ENCODE measurements around the gene TEDC1. TPM values are rescaled to one million over a fixed set of nuclear protein-coding genes. Genes with fewer than 3 reads are reported as not detected.

Gene TEDC1
- total RNA-seq, 1 experiment from 2014 or later = 17.6 TPM

DNA sequence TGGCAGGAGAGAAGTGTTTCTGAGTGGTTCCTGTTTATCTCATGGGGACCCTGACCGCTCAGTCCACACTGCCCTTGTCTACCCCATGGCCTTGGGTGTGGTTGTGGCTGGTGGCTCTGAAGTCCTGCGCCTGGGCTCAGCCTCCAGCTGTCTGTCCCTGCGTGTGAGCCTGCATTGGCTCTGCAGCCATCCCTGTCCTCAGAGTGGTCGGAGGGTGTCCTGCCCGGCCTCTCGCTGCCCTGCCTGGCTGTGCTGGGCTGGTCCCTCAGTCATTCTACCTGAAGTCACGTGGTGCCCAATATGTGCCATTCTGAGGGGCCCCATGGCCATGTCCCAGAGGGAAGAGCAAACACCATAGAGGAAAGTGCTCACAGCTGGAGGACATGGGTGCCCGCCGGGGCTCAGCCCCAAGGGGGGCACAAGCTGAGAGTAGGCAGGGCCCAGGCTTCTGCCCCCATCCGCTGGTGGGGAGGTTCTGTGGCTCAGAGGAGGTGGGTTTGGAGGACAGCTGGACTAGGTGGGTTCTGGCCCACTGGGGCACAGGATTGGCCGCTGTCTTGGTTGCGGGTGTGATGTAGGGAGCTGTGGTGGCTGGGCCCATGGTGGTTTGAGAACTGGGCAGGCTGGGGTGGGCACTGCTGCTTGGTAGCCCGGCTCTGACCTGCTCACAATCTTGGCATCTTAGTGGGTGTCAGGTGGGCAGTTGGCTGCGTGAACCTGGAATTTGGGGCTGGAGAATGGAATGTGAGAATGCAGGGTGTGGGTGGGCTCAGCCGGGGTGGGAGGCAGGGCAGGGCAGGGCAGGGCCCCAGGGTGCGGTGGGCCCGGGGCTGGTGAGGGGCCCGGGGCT lies 11.6 kb downstream of the TEDC1 start:
- CTCF ChIA-PET = interaction anchor here (0.6 kb wide), 1 partner anchor 17 kb away, joined by 3 read pairs; no protein-coding TSS in a partner anchor
- no peak overlapping the region for H3K4me3 Mint-ChIP-seq (ENCODE audit: unreplicated experiment)
- no peaks in the 10 kb centered on the region for H3K9me3 Mint-ChIP-seq (ENCODE audit: unreplicated experiment)
- no peaks in the 10 kb centered on the region for H3K4me1 Mint-ChIP-seq (ENCODE audit: insufficient read depth, unreplicated experiment)
- TF ChIP-seq, protein P1, sequence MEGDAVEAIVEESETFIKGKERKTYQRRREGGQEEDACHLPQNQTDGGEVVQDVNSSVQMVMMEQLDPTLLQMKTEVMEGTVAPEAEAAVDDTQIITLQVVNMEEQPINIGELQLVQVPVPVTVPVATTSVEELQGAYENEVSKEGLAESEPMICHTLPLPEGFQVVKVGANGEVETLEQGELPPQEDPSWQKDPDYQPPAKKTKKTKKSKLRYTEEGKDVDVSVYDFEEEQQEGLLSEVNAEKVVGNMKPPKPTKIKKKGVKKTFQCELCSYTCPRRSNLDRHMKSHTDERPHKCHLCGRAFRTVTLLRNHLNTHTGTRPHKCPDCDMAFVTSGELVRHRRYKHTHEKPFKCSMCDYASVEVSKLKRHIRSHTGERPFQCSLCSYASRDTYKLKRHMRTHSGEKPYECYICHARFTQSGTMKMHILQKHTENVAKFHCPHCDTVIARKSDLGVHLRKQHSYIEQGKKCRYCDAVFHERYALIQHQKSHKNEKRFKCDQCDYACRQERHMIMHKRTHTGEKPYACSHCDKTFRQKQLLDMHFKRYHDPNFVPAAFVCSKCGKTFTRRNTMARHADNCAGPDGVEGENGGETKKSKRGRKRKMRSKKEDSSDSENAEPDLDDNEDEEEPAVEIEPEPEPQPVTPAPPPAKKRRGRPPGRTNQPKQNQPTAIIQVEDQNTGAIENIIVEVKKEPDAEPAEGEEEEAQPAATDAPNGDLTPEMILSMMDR (IDR thresholded peaks at IDR 0.05; ENCODE audit: unreplicated experiment) = no peak
- no peak for DNase-seq (ENCODE audit: unreplicated experiment)
- H3K36me3 Mint-ChIP-seq (ENCODE audit: insufficient read depth, unreplicated experiment) = peaks cover 13% of the 10 kb centered on the region
- peaks cover 7% of the 10 kb centered on the region for H3K27me3 Mint-ChIP-seq (ENCODE audit: insufficient read depth, unreplicated experiment)
- intact Hi-C loops (cut with micrococcal nuclease) = no loop called here
- no peak overlapping the region for H3K27ac Mint-ChIP-seq (ENCODE audit: low read depth, unreplicated experiment)
- POLR2A ChIA-PET = interaction anchor here (0.8 kb wide), 1 partner anchor 9 kb away, joined by 3 read pairs; no protein-coding TSS in a partner anchor
- BruUV-seq (replicated peaks) = no TSS peak

GRCh38 chr14:105503296-105503640 lies 12.2 kb downstream of the TEDC1 start:
- H3K4me3 Mint-ChIP-seq (ENCODE audit: unreplicated experiment) = no peak overlapping the region
- CTCF ChIA-PET = no interaction called here
- peaks cover 13% of the 10 kb centered on the region for H3K36me3 Mint-ChIP-seq (ENCODE audit: insufficient read depth, unreplicated experiment)
- peaks cover 13% of the 10 kb centered on the region for H3K27me3 Mint-ChIP-seq (ENCODE audit: insufficient read depth, unreplicated experiment)
- no peak for DNase-seq (ENCODE audit: unreplicated experiment)
- no peaks in the 10 kb centered on the region for H3K4me1 Mint-ChIP-seq (ENCODE audit: insufficient read depth, unreplicated experiment)
- POLR2A ChIA-PET = interaction anchor here (0.8 kb wide), 1 partner anchor 8 kb away, joined by 3 read pairs; no protein-coding TSS in a partner anchor
- H3K27ac Mint-ChIP-seq (ENCODE audit: low read depth, unreplicated experiment) = no peak overlapping the region
- TF ChIP-seq, protein P1 (IDR thresholded peaks at IDR 0.05; ENCODE audit: unreplicated experiment) = no peak
- intact Hi-C loops (cut with micrococcal nuclease) = no loop called here
- no TSS peak for BruUV-seq (replicated peaks)
- no peaks in the 10 kb centered on the region for H3K9me3 Mint-ChIP-seq (ENCODE audit: unreplicated experiment)

GRCh38 chr14:105503935-105504692 lies 13.1 kb downstream of the TEDC1 start:
- POLR2A ChIA-PET = no interaction called here
- CTCF ChIA-PET = interaction anchor here (0.7 kb wide), 1 partner anchor 24 kb away, joined by 3 read pairs; no protein-coding TSS in a partner anchor
- no peak overlapping the region for H3K27ac Mint-ChIP-seq (ENCODE audit: low read depth, unreplicated experiment)
- H3K9me3 Mint-ChIP-seq (ENCODE audit: unreplicated experiment) = no peaks in the 10 kb centered on the region
- intact Hi-C loops (cut with micrococcal nuclease) = no loop called here
- no peak for DNase-seq (ENCODE audit: unreplicated experiment)
- H3K27me3 Mint-ChIP-seq (ENCODE audit: insufficient read depth, unreplicated experiment) = peaks cover 22% of the 10 kb centered on the region
- H3K36me3 Mint-ChIP-seq (ENCODE audit: insufficient read depth, unreplicated experiment) = peaks cover 13% of the 10 kb centered on the region
- H3K4me3 Mint-ChIP-seq (ENCODE audit: unreplicated experiment) = no peak overlapping the region
- H3K4me1 Mint-ChIP-seq (ENCODE audit: insufficient read depth, unreplicated experiment) = no peaks in the 10 kb centered on the region
- BruUV-seq (replicated peaks) = no TSS peak
- TF ChIP-seq, protein P1 (IDR thresholded peaks at IDR 0.05; ENCODE audit: unreplicated experiment) = no peak

GRCh38 chr14:105505101-105505500 lies 14.1 kb downstream of the TEDC1 start:
- H3K36me3 Mint-ChIP-seq (ENCODE audit: insufficient read depth, unreplicated experiment) = peaks cover 9% of the 10 kb centered on the region
- intact Hi-C loops (cut with micrococcal nuclease) = no loop called here
- peaks cover 24% of the 10 kb centered on the region for H3K27me3 Mint-ChIP-seq (ENCODE audit: insufficient read depth, unreplicated experiment)
- DNase-seq (ENCODE audit: unreplicated experiment) = no peak
- CTCF ChIA-PET = interaction anchor here (0.7 kb wide), 1 partner anchor 25 kb away, joined by 3 read pairs; no protein-coding TSS in a partner anchor
- POLR2A ChIA-PET = no interaction called here
- H3K4me1 Mint-ChIP-seq (ENCODE audit: insufficient read depth, unreplicated experiment) = no peaks in the 10 kb centered on the region
- H3K4me3 Mint-ChIP-seq (ENCODE audit: unreplicated experiment) = no peak overlapping the region
- no TSS peak for BruUV-seq (replicated peaks)
- no peaks in the 10 kb centered on the region for H3K9me3 Mint-ChIP-seq (ENCODE audit: unreplicated experiment)
- H3K27ac Mint-ChIP-seq (ENCODE audit: low read depth, unreplicated experiment) = no peak overlapping the region
- TF ChIP-seq, protein P1 (IDR thresholded peaks at IDR 0.05; ENCODE audit: unreplicated experiment) = no peak
